GM21515 (cell line): Measurements from ENCODE around the gene MDM1.

Experiments
- ATAC-seq: cut with Tn5 transposase; IDR thresholded peaks from one replicate; pipeline ENCODE4 v1.9.1; 2021; ENCODE audit not compliant: unreplicated experiment

MDM1 gene

DNA sequence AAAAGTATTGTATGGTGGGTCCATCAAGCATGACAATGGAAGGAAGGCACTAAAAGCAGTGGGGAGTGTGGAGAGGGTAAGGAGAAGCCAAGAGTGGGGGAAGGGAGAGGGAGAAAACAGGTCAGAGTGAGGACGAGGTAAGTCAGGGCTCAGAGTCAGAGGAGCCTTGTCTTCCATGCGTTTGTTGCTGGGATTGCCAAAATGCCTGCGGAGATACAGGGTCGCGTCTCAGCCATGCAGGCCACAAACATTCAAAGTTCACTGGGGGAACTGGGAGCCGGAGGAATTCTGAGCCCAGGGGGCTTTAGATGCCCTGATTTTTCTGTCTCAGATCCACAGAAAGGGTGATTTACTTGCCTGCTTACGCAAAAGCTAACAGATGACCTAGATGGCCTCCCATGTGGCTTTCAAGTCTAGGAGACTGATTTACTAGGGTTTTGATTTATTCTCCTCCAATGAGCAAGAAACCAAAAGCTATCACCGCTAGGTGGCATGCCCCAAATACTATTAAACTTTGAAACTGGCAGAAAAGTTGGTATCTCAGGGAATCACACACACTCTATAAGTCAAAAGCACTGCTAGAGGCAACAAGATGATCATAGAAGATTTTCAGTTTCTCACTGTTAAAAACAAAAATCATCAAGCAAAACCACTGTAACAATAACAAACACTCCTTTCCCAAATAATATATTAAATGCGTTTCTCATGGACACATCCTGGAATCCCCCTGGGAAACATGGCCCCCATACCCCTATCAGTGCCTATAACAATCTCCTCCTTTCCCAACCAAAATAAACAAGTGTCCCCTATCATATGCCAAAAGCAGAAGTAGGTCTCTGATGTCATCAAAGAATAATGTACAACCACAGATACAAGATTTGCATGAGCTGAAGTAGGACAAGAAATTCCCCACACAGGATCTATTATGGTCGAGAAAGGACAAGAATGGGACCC lies 26.6 kb upstream of the MDM1 start:
- peak; percentile 84 for ATAC-seq

DNA sequence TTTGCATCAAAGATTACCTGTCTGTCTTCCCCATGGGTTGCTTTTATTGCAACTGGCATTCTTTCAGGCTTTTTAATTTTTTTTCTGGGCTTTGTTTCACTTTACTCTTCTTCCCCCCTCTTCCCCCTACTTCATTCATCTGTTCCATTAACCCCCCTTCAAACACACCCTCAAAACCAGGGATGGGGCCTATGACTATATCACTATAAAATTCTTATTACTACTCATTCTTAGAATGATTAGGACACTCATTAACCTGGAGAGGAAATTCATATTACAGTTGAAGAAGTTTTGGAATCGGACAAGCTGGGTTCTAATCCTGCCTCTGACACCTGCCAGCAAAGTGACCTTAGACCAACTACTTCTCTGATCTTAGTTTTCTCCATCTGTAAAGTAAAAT lies 24.8 kb upstream of the MDM1 start:
- ATAC-seq, result no peak

DNA sequence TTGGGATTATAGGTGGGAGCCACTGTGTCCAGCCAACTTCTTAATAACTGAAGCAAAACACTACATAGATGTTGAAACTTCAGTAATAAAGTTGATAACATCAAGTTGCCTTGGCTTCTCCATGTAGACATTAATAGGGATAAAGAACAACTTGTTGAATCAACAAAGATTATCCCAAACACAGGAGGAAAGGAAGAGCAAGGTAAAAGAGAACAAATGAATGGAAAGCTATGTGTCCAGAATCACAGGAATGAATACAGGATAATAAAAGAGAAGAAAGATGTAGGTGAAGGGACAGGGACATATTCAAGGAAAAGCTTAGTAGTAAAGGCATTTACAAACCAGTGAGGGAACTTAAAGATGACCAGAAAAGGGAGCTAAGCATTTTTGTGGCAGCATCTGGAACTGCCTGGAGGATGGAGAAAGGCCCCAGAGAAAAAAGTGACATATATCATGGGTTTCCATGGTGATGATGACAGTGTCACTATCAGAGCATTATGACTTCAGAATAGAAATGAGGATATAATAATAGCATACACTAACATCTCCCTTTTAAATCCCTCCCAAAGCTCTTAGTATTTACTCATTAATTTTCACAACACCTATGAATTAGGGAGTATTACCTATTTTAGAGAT lies 24.0 kb upstream of the MDM1 start:
- ATAC-seq, result no peak

GRCh38 chr12:68354977-68355541 lies 22.9 kb upstream of the MDM1 start:
- ATAC-seq, result no peak

- no peak for ATAC-seq
These were observed 19.9 kb upstream of the MDM1 start for GRCh38 chr12:68352067-68352466.

DNA sequence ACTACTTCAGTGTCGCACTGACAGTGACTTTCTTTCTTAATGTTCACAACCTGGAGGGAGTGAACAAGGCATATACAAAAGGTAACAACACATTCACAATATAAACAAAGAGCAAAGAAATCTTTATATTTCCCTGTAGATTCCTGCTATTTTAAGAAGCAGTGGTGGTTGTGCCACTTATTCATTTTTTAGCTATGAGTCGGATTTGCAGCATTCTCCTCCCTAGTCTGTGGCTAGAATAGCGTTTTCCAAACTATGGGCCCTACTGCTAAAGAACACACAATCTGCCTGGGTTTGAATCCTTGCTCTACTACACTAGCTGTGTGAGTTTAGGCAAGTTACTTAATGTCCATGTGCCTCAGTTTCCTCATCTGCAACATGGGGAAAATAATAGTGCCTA lies 18.6 kb upstream of the MDM1 start:
- no peak for ATAC-seq

- ATAC-seq, result no peak
These were observed 17.9 kb upstream of the MDM1 start for GRCh38 chr12:68349921-68350606.

GRCh38 chr12:68349220-68349621 lies 17.1 kb upstream of the MDM1 start:
- no peak for ATAC-seq

DNA sequence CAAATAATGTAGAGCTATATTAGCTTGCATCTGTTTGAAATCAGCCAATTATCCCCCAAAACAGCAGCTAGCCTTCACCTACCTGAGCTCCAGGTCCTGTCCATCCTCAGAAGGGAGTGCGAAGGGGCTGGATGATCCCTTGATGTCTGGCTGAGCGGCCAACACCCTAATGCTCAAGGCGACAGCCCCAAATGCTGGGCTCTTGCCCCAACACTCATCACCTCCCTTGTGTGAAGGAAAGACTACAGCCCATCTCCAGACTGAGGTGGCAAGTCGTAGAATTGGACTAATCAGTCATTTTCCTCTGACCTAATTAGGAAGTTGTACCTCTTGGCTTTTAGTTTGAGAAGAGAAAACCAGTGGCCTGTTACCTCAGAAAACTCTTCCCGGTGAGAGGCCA lies 16.3 kb upstream of the MDM1 start:
- ATAC-seq, result no peak

- ATAC-seq, result no peak
These were observed 13.6 kb upstream of the MDM1 start for GRCh38 chr12:68345763-68346162.

GRCh38 chr12:68344126-68344525 lies 12.0 kb upstream of the MDM1 start:
- ATAC-seq, result no peak

DNA sequence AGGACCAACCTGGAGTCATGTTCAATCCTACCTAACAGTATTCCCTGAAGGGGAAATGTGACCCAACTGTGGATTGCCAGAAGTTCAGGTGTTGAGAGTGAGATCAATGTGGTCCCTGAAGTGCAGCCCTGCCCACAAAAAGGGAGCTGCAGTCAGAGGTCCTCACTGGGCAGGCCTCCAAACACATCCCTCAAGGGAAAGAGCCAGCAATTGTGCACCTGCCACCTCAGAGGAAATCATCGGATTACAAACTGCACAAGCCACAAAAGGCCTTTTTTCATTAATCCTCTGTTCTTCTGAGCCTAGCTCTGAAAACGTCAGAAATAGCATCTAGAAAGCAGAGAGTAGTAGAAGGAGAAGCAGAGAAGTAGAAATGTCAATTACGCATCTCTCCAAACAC lies 10.8 kb upstream of the MDM1 start:
- no peak for ATAC-seq

DNA sequence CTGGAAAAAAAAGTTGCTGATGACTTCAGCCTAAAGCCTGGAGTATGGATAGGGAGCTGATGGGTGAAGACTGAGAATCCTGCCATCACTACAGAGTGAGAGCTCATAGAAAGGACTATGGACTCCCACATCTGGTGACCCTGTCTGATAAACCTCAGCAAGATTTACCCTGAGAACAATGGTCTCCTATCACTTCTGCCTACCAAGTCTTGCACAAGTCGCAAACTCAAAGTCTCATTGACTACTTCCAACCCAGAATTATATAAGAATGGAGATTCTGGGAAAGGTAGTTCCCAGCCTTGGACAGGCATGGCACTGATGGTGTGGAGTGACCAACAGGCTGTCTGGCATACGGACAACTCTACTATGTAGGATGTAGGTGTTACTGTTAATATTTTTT lies 9.7 kb upstream of the MDM1 start:
- ATAC-seq, result no peak

- no peak for ATAC-seq
These were observed 8.5 kb upstream of the MDM1 start for GRCh38 chr12:68340404-68341270.

GRCh38 chr12:68336889-68337303 lies 4.7 kb upstream of the MDM1 start:
- no peak for ATAC-seq

- no peak for ATAC-seq
These were observed 3.3 kb upstream of the MDM1 start for GRCh38 chr12:68335462-68335861.

DNA sequence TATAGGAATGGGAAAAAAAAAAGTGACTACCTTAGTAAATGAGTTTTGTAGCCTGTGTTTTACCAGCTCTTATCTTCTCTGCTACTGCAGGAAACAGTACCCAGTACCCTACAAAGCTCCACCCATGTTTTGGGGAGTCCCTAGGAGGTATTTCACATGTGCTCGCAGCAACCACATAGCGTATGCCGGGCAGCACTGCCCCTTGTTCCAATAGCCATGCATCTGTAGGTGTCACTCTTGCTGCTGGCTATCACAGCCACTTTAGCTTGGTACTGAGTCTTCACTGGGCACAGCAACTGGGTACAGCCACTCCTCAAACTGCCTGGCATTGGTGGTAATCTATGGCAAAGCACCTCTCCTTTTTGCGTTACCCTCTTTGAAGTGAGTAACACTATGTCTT lies 2.0 kb upstream of the MDM1 start:
- ATAC-seq, result no peak

- ATAC-seq, result no peak
These were observed 817 bp upstream of the MDM1 start for GRCh38 chr12:68332728-68333630.

- no peak for ATAC-seq
These were observed 678 bp downstream of the MDM1 start for GRCh38 chr12:68331500-68331868.

DNA sequence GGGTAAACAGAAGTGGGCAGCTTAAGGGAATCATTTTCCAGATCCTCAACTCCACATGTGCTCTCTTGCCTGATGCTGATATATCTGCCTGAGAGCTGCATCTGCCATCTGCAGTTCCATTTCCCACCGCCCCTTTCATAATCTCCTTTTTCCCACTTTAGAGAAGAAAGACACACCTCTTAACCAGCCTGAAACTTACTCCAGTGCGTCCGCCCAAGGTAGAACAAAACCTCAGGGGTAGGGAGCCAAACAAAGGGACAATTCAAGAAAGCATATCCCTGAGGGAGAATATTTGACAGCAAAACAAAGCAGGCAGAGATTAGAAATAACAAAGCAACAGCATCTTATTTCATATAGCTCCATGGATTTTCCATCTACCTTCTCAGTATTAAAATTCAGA lies 4.3 kb downstream of the MDM1 start:
- no peak for ATAC-seq
